SH-SY5Y (cell line): ENCODE measurements around the gene PIEZO2.

Experiments used
- GATA2 ChIP-seq: IDR thresholded peaks from 2 replicates; pipeline ENCODE4 v1.6.1; 2011; ENCODE audit warnings: mild to moderate bottlenecking, low read depth, low read length
- GATA3 ChIP-seq: IDR thresholded peaks from 2 replicates; pipeline ENCODE4 v1.6.1; 2011; ENCODE audit warnings: low read depth, mild to moderate bottlenecking, low read length, moderate library complexity

DNA sequence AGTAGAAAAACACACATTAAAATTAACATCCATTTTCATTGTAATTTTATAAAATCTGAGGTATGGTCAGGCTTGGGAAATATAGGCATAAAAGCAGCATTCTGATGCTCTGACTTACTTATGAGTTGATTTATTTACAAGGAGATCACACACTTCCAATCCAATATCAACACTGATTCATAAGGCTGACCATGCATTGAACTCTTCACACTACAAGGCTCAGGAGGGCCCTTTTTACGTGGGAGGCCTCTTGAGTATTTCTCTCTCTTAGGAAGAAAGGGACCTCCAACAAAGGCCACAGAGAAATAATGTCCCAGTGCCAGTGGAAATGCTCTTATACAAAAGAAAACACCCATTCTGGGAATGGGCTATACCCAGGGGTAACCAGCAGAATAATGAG, 400.7 kb downstream of the PIEZO2 start:
- no peak for TF ChIP-seq GATA2
- no peak for TF ChIP-seq GATA3
